Kidney epithelial cell (primary cell): ENCODE results near the gene ULK4. TPM values are rescaled to one million over a fixed set of nuclear protein-coding genes. Genes with fewer than 3 reads are reported as not detected.
"Not testable (repeated sequence)": the region's sequence is repeated elsewhere in the genome, so short reads cannot be mapped to it uniquely, and the experiment has no call there.

Source experiments
- DNase-seq: peaks from one replicate; pipeline ENCODE4 v3.0.0-alpha.2; 2010; ENCODE audit warnings: low read depth
- H3K27me3 ChIP-seq: 2 replicates; pipeline ENCODE4 v1.6.0; 2011; ENCODE audit warnings: low read length; ENCODE audit not compliant: control insufficient read depth, insufficient read depth
- H3K36me3 ChIP-seq: 2 replicates; pipeline ENCODE4 v1.5.1; 2011; ENCODE audit warnings: low read length; ENCODE audit not compliant: control insufficient read depth, insufficient read depth
- H3K4me3 ChIP-seq: 2 replicates; pipeline ENCODE4 v1.5.1; 2011; ENCODE audit warnings: low read depth, mild to moderate bottlenecking, control low read depth, low read length
- total RNA-seq: library from RNA; depleted of rRNA; stranded (reverse); fragments of >200 nt; gene quantifications from 2 replicates; pipeline ENCODE4 v1.2.3, GENCODE V29; 2015
- TF ChIP-seq, protein P1 (sequence below): IDR thresholded peaks from 2 replicates; pipeline ENCODE4 v1.5.1; 2011; ENCODE audit warnings: mild to moderate bottlenecking, moderate library complexity, low read length, control low read depth, inconsistent platforms; ENCODE audit not compliant: insufficient read depth, poor library complexity, severe bottlenecking

ULK4 gene
- total RNA-seq, 1 donor from 2014 or later = 18.3 TPM

DNA sequence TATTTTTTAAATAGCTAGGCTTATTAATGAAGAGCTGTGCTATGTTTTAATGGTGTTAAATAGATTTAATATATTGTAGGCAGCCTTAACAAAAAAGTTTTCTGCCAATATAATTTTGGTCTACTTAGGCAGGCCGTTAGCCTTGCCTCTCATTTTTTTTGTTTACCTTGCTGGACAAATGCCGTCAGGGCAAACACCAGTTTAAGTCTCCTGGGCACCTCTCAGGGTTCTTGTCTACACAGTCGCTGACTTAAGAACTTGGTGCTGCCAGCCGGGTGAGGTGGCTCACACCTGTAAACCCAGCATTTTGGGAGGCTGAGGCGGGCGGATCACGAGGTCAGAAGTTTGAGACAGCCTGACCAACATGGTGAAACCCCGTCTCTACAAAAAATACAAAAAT is 153.3 kb downstream of the ULK4 start:
- H3K4me3 ChIP-seq = no peak overlapping the region
- no peaks in the 10 kb centered on the region for H3K36me3 ChIP-seq
- DNase-seq = no peak
- TF ChIP-seq, protein P1, sequence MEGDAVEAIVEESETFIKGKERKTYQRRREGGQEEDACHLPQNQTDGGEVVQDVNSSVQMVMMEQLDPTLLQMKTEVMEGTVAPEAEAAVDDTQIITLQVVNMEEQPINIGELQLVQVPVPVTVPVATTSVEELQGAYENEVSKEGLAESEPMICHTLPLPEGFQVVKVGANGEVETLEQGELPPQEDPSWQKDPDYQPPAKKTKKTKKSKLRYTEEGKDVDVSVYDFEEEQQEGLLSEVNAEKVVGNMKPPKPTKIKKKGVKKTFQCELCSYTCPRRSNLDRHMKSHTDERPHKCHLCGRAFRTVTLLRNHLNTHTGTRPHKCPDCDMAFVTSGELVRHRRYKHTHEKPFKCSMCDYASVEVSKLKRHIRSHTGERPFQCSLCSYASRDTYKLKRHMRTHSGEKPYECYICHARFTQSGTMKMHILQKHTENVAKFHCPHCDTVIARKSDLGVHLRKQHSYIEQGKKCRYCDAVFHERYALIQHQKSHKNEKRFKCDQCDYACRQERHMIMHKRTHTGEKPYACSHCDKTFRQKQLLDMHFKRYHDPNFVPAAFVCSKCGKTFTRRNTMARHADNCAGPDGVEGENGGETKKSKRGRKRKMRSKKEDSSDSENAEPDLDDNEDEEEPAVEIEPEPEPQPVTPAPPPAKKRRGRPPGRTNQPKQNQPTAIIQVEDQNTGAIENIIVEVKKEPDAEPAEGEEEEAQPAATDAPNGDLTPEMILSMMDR = no peak
- H3K27me3 ChIP-seq = no peaks in the 10 kb centered on the region

DNA sequence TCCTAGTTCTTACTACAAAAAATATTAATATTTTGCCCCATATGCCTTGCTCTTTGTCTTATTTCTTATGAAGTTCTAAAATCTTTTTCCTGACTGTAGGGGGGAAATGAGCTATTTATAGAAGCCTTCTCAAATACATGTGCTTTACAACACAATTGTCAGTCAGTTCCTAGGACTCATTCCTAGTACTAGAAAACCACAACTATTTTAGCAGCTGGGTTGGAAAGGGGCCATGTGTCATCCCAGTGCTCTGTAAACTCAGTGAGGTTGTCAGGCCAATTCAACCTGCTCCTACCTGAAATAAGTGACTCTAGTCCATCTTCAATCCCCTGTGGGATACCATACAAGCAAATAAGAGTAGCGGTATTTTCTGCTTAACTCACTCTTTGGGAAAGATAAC is 153.8 kb downstream of the ULK4 start:
- H3K36me3 ChIP-seq = no peaks in the 10 kb centered on the region
- H3K4me3 ChIP-seq = no peak overlapping the region
- no peaks in the 10 kb centered on the region for H3K27me3 ChIP-seq
- TF ChIP-seq, protein P1 = no peak
- peak; percentile 55 for DNase-seq

DNA sequence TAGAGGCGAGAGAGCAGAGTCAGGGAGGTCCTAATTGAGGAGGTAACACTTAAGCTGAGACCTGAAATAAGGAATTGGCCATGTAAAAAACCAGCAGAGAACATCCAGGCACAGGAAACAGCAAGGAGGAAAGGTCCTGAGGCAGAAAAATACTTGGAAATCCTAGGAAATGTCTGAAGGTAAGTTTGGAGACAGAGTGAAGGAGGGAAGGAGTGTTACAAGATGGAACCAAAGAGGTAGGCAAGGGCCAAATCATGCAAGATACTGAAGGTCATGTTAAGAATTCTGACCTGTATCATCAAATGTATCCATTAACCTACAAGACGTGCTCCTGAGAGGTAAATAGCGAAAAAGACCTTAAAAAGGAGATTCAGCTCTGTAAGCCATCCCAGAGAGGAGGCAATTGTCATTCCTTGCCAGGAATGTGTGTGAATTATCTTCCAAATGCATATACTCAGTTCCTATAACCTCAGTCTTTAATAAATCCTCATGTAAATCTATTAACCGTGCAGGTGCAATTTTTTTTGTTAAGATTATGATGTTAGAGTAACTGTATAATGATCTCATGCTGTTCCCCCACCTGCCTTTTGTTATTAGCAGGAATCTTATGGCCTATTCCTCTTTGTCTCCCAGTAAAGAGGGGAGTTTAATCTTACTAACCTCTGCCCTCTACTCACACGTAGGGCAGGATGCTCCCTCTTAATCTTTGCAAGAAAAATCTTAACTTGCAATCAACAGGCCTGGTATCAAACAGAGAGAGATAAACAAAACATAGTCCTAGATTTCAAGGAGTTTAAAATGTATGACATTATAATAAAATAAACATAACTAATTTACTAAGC is 166.9 kb downstream of the ULK4 start:
- Histone ChIP-seq H3K27me3 (no peaks in the 10 kb centered on the region), H3K4me3 (no peak overlapping the region), H3K36me3 (no peaks in the 10 kb centered on the region)
- TF ChIP-seq, protein P1 = no peak
- no peak for DNase-seq

DNA sequence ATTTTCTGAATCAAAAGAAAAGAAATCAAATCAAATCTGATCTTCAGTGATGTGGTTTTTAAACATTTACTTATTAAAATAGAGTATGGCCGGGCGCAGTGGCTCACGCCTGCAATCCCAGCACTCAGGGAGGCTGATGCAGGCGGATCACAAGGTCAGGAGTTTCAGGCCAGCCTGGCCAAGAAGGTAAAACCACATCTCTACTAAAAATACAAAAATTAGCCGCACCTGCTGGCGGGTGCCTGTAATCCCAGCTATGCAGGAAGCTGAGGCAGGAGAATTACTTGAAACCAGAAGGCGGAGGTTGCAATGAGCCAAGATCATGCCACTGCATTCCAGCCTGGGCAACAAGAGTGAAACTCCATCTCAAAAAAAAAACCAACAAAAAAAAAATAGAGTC is 169.1 kb downstream of the ULK4 start:
- Histone ChIP-seq H3K4me3 (no peak overlapping the region), H3K36me3 (no peaks in the 10 kb centered on the region), H3K27me3 (no peaks in the 10 kb centered on the region)
- DNase-seq = no peak
- TF ChIP-seq, protein P1 = no peak

DNA sequence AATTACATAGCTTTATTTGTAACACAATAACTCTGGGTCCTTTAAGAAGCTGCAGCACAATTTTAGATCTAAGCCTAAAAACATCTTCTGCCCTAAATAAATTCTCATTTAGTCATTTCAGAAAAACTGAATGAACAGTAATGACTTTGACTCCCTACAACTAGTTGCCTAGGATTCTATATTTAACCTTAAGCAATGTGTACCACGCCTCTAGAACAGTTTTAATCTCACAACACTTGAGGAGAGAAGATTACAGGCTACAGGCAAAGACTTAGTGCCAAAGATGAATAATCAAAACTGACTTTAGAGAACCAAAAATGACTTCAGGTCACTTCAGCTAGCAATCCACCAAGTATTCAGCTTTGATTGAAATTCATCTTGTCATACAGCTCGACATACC is 192.8 kb downstream of the ULK4 start:
- TF ChIP-seq, protein P1 = no peak
- Histone ChIP-seq H3K36me3 (no peaks in the 10 kb centered on the region), H3K4me3 (no peak overlapping the region), H3K27me3 (no peaks in the 10 kb centered on the region)
- DNase-seq = no peak

DNA sequence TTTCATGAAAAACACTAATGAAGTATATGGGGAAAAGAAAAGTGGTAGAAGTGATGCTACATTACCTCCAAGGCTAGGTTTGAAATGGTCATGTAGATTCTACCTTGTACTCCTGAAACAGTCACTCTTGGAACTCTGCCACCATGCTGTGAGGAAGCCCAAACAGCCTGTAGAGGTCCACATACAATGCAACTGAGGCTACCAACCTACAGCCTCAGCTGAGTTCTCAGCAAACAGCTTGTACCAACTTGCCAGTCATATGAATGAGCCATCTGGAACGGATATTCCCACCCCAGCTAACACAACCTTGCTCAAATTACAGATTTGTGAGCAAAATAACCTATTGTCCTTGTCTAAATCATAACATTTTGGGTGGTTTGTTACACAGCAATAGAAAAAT is 193.5 kb downstream of the ULK4 start:
- H3K27me3 ChIP-seq = no peaks in the 10 kb centered on the region
- no peak overlapping the region for H3K4me3 ChIP-seq
- TF ChIP-seq, protein P1 = no peak
- H3K36me3 ChIP-seq = no peaks in the 10 kb centered on the region
- no peak for DNase-seq

DNA sequence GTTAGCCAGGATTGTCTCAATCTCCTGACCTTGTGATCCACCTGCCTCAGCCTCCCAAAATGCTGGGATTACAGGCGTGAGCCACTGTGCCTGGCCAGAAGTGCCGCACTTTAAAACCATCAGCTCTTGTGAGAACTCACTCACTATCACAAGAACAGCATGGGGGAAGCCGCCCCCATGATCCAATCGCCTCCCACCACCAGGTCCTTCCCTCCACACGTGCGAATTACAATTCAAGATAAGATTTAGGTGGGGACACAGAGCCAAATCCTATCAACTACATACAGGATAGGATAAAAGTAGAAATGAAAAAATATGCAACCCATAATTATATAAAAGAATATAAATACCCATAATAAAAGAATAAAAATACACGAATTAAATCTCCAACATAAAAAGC is 199.0 kb downstream of the ULK4 start:
- H3K4me3 ChIP-seq, H3K36me3 ChIP-seq, H3K27me3 ChIP-seq, DNase-seq: not testable (repeated sequence)
